Measurements from ENCODE around the gene SMYD1. TPM values are rescaled to one million over a fixed set of nuclear protein-coding genes. Genes with fewer than 3 reads are reported as not detected.

Gene SMYD1
- total RNA-seq, 6 experiments from 2014 or later: not detected

GRCh38 chr2:88137833-88138232 is 70.2 kb downstream of the SMYD1 start:
- H3K4me3 Mint-ChIP-seq: no peak overlapping the region
- no peaks in the 10 kb centered on the region; the same call in 1 of the 2 replicates for H3K27me3 Mint-ChIP-seq (ENCODE audit: insufficient read depth)
- no peaks in the 10 kb centered on the region for H3K36me3 Mint-ChIP-seq (ENCODE audit: low read depth)
- H3K9me3 Mint-ChIP-seq: no peaks in the 10 kb centered on the region
- no peak for DNase-seq
- H3K4me1 Mint-ChIP-seq (ENCODE audit: low read depth): no peaks in the 10 kb centered on the region
- H3K27ac Mint-ChIP-seq: no peak overlapping the region
- no peak for TF ChIP-seq CTCF (IDR thresholded peaks at IDR 0.05)

- Mint-ChIP-seq H3K36me3 (ENCODE audit: low read depth) (no peaks in the 10 kb centered on the region), H3K27me3 (ENCODE audit: insufficient read depth) (no peaks in the 10 kb centered on the region; the same call in none of the 2 replicates)
- no peak for TF ChIP-seq CTCF (IDR thresholded peaks at IDR 0.05)
Observed at GRCh38 chr2:88139203-88139702, 71.6 kb downstream of the SMYD1 start.

GRCh38 chr2:88139804-88140203 is 72.2 kb downstream of the SMYD1 start:
- DNase-seq: no peak
- H3K36me3 Mint-ChIP-seq (ENCODE audit: low read depth): no peaks in the 10 kb centered on the region
- H3K4me1 Mint-ChIP-seq (ENCODE audit: low read depth): no peaks in the 10 kb centered on the region
- no peak for TF ChIP-seq CTCF (IDR thresholded peaks at IDR 0.05)
- H3K27ac Mint-ChIP-seq: no peak overlapping the region
- no peaks in the 10 kb centered on the region; the same call in none of the 2 replicates for H3K27me3 Mint-ChIP-seq (ENCODE audit: insufficient read depth)
- H3K4me3 Mint-ChIP-seq: no peak overlapping the region
- H3K9me3 Mint-ChIP-seq: no peaks in the 10 kb centered on the region

More at GRCh38 chr2:88139203-88139702, 71.6 kb downstream of the SMYD1 start:
- H3K4me3 Mint-ChIP-seq: no peak overlapping the region
- H3K9me3 Mint-ChIP-seq: no peaks in the 10 kb centered on the region
- no peak for DNase-seq
- H3K4me1 Mint-ChIP-seq (ENCODE audit: low read depth): no peaks in the 10 kb centered on the region
- no peak overlapping the region for H3K27ac Mint-ChIP-seq

GRCh38 chr2:88141952-88142351 is 74.3 kb downstream of the SMYD1 start:
- Mint-ChIP-seq H3K27ac (no peak overlapping the region), H3K36me3 (ENCODE audit: low read depth) (no peaks in the 10 kb centered on the region), H3K27me3 (ENCODE audit: insufficient read depth) (no peaks in the 10 kb centered on the region; the same call in none of the 2 replicates), H3K9me3 (no peaks in the 10 kb centered on the region), H3K4me1 (ENCODE audit: low read depth) (no peaks in the 10 kb centered on the region), H3K4me3 (no peak overlapping the region)
- TF ChIP-seq CTCF (IDR thresholded peaks at IDR 0.05): no peak
- no peak for DNase-seq

- no peak for TF ChIP-seq CTCF (IDR thresholded peaks at IDR 0.05)
- Mint-ChIP-seq H3K9me3 (peaks cover 2% of the 10 kb centered on the region), H3K4me3 (no peak overlapping the region), H3K27ac (no peak overlapping the region), H3K27me3 (ENCODE audit: insufficient read depth) (no peaks in the 10 kb centered on the region; the same call in none of the 2 replicates), H3K4me1 (ENCODE audit: low read depth) (no peaks in the 10 kb centered on the region), H3K36me3 (ENCODE audit: low read depth) (no peaks in the 10 kb centered on the region)
- no peak for DNase-seq
Observed at GRCh38 chr2:88144271-88144670, 76.6 kb downstream of the SMYD1 start.

Data from HFFc6 (cell line).